ENCODE data around the gene MCF2L2.
"Not testable (repeated sequence)": the region's sequence is repeated elsewhere in the genome, so short reads cannot be mapped to it uniquely, and the experiment has no call there.

Gene MCF2L2

GRCh38 chr3:183392186-183393034 lies 36.0 kb downstream of the MCF2L2 start:
- no peak for DNase-seq

- no peak for DNase-seq
Measured at GRCh38 chr3:183391460-183391859, 37.0 kb downstream of the MCF2L2 start.

- no peak for DNase-seq
Measured at GRCh38 chr3:183390844-183391243, 37.6 kb downstream of the MCF2L2 start.

- DNase-seq: no peak
Measured at GRCh38 chr3:183388213-183388895, 40.1 kb downstream of the MCF2L2 start.

GRCh38 chr3:183387797-183388196 lies 40.6 kb downstream of the MCF2L2 start:
- no peak for DNase-seq

GRCh38 chr3:183386651-183387050 lies 41.8 kb downstream of the MCF2L2 start:
- DNase-seq: no peak

GRCh38 chr3:183385698-183386613 lies 42.5 kb downstream of the MCF2L2 start:
- DNase-seq: peak; percentile 59 to 62

GRCh38 chr3:183381673-183382072 lies 46.7 kb downstream of the MCF2L2 start:
- DNase-seq: no peak

GRCh38 chr3:183381179-183381578 lies 47.2 kb downstream of the MCF2L2 start:
- no peak for DNase-seq

GRCh38 chr3:183378951-183379350 lies 49.5 kb downstream of the MCF2L2 start:
- no peak for DNase-seq

GRCh38 chr3:183378545-183378944 lies 49.9 kb downstream of the MCF2L2 start:
- DNase-seq: no peak

GRCh38 chr3:183378008-183378407 lies 50.4 kb downstream of the MCF2L2 start:
- no peak for DNase-seq

GRCh38 chr3:183377307-183377959 lies 51.0 kb downstream of the MCF2L2 start:
- DNase-seq: no peak

- no peak for DNase-seq
Measured at GRCh38 chr3:183375787-183376186, 52.6 kb downstream of the MCF2L2 start.

GRCh38 chr3:183375337-183375736 lies 53.1 kb downstream of the MCF2L2 start:
- no peak for DNase-seq

- DNase-seq: no peak
Measured at GRCh38 chr3:183372911-183373310, 55.5 kb downstream of the MCF2L2 start.

GRCh38 chr3:183371600-183371968 lies 56.8 kb downstream of the MCF2L2 start:
- DNase-seq: not testable (repeated sequence)

- DNase-seq: no peak
Measured at GRCh38 chr3:183370391-183370790, 58.0 kb downstream of the MCF2L2 start.

GRCh38 chr3:183369627-183370026 lies 58.8 kb downstream of the MCF2L2 start:
- DNase-seq: no peak

GRCh38 chr3:183369117-183369516 lies 59.3 kb downstream of the MCF2L2 start:
- DNase-seq: no peak

GRCh38 chr3:183360971-183361624 lies 67.3 kb downstream of the MCF2L2 start:
- no peak for DNase-seq

- DNase-seq: no peak
Measured at GRCh38 chr3:183359036-183359435, 69.4 kb downstream of the MCF2L2 start.

All from stimulated activated CD4-positive, alpha-beta T cell treated with anti-CD3 and anti-CD28 coated beads, Interleukin-2, amount 100 ng/mL, for 48 hours (primary cell).